HG03175 (cell line): ENCODE results near the gene SORCS1.

Experiments used
- ATAC-seq: cut with Tn5 transposase; IDR thresholded peaks from one replicate; pipeline ENCODE4 v1.9.1; 2021; ENCODE audit warnings: mild to moderate bottlenecking, moderate library complexity; ENCODE audit not compliant: unreplicated experiment

SORCS1 gene

DNA sequence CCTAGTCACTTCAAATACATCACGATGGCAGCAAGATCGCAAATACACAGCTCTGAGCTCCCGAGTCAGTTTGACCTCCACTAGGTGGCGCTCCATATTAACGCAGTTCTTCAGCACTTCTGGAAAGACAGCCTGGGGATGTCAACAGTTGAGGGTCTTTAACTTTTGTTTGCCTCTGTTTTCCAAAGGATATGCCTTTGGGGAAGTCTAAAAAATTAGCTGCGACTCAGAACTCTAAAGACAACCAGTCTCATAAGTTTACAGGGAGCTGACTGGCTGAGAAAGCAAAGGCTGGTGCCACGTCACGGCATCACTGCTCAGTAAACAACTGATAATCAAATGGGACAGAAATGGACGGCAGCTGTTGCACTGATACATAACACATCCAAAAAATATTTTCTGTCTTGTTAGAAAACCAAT lies 458.8 kb downstream of the SORCS1 start:
- ATAC-seq, result peak; percentile 80

DNA sequence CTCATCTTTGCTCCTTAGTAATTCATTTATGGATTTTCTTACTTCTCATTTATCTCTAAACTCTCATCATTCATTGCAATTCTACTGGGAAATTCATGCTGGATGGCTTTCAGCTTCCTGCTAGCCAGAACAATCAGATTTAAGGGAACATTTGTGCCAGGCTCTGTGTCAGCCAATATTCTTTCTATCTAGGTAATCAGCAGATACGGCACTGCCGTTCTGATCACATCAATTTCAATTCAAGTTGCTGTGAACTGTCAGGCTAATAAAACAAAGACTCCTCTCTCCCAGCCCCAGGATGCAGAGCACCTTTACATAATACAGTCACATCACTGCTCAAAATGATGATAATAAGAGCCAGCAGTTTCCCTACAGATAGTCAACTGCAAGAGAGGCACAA lies 468.3 kb downstream of the SORCS1 start:
- no peak for ATAC-seq

DNA sequence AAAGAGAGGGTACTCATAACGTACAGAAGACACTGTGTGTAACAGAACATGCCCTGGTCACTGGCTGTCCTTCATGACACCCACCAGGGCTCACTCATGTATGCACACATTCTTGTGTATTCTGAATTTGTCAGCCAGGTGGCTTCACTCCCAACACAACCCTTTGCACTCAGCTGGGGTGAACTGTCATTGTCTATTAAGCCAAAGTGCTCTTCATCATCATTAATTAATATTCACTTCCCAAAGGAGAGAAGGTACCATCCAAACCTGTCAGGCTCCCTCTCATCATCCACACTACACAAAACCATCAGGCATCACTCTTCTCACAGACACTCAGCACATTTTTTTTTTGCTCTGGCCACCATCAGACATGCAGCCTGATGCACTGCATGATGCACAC lies 469.8 kb downstream of the SORCS1 start:
- ATAC-seq, result no peak

DNA sequence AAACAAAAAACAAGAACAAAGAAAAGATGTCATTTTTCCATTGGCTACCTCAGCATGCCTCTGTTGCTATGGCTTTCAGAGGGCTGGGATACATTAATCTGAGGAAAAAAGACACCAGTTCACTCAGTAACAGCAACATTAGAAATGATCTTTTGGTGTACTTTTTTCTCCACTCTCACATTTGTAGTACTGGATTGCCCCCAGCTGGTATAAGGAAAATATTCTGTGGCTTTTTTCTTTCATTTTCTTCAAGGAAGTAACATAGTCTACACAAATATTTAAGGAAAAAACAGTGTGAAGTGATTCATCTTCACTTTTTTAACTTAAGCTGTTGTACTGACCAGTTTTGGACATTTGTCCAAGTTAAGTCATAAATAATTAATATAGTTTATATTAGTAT lies 482.3 kb downstream of the SORCS1 start:
- ATAC-seq, result no peak

- ATAC-seq, result no peak
Measured at GRCh38 chr10:106680061-106680460, 484.4 kb downstream of the SORCS1 start.

DNA sequence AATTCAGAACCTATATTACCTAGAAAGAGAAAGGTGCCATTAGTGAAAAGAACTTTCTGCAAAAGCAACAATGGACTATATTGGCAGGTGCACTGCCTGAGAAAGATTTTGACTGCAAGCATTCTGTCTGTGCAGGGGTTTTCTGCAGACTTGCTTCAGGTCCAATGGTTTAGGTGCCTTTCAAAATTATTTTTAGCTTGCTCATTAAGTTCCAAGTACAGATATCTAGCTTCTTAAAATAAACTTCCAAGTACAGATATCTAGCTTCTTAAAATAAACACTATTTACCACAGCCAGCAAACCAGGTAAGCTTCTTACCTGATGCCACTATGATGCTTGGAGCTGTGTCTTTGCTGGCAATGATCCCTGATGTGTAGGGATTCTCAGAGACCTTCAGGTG lies 485.2 kb downstream of the SORCS1 start:
- ATAC-seq, result no peak

- no peak for ATAC-seq
Measured at GRCh38 chr10:106672517-106673175, 491.9 kb downstream of the SORCS1 start.

DNA sequence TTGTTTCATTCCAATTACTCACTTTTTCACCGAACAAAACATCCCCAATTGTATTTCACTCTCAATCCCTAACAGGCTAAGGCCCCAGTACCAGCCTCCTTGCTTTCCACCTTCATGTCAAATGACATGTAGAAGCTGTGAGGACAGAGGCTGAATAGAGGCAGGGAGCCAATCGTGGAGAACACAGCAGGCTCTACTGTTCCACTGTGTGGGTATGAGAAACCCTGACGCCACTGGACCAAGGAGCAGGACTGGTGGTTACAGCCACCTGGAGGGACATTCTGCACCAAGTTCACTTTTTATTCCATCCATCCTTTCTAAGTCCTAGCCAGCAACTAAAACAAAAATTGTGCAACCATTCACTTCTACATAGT lies 502.8 kb downstream of the SORCS1 start:
- ATAC-seq, result no peak

GRCh38 chr10:106661133-106661766 lies 503.3 kb downstream of the SORCS1 start:
- ATAC-seq, result no peak

- no peak for ATAC-seq
Measured at GRCh38 chr10:106660550-106660949, 504.0 kb downstream of the SORCS1 start.

DNA sequence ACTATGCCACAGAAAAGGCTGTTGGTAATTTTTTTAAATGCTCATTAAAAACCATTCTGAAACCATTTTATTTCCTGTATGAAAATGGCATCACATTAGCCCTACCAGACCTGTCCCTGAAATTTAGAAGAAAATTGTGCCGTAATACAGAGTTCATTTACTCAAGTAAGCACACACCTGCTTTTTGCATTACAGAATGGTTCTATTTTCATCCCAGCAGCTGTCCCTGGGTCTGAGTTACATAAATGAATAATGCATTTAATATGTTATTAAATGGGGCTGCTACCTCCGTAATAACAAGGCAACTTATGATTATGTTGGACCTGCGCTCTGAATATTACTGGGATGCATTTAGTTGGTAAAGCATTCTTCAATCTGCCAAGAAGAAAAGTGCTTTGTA lies 508.9 kb downstream of the SORCS1 start:
- no peak for ATAC-seq

DNA sequence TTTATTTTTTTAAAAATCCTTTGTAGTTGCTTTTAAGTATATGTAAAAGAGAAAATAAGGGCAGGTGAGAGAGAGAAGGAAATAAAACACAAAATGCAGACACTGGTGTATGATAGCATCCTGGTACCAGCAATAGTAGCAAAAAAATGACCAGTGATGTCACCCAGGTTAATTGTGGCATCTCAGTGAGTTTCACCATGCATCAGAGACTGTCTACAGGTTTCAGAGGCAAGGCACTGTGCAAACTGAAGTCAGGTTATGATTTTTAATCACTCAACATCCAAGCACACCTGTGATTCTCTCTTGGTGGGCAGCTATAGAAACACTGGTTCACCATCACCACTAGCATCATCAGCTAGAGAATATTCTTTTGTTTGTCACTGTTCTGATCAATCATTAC lies 509.3 kb downstream of the SORCS1 start:
- no peak for ATAC-seq

GRCh38 chr10:106652279-106652678 lies 512.2 kb downstream of the SORCS1 start:
- ATAC-seq, result no peak

DNA sequence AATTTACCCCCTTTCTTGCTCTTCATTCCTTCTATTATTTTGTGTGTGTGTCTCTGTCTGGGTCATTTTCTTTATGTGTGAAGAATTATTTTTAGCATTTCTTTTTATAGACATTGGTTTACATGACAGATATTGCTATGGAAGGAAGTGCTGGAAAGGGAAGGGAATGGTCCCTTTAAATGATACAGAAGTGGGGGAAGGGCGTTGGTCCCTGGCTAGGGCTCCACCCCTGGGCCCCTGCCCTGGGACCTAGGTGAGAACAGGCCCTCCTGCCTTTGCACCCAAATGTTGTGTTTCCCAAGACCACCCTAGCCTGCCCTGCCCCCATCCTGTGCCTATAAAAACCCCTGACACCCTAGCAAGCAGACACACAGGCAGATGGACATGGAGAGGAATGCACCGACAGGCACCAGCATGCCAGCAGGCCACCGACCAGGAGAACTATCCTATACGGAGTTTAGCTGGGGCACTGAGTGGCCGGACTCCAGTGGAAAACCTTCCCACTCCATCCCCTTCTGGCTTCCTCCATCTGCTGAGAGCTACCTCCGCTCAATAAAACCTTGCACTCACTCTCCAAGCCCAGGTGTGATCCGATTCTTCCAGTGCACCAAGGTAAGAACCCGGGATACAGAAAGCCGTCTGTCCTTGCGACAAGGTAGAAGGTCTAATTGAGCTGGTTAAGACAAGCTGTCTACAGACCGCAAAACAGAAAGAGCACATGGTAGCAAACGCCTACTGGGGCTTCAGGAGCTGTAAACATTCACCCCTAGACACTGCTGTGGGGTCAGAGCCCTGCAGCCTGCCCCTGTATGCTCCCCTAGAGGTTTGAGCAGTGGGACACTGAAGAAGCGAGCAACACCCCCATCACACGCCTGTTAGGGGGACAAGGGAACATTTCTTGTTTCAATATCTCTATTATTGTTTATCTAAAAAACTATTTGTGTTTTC lies 515.7 kb downstream of the SORCS1 start:
- ATAC-seq, result no peak

GRCh38 chr10:106643473-106643872 lies 521.0 kb downstream of the SORCS1 start:
- no peak for ATAC-seq

GRCh38 chr10:106637873-106638272 lies 526.6 kb downstream of the SORCS1 start:
- ATAC-seq, result no peak

- no peak for ATAC-seq
Measured at GRCh38 chr10:106636766-106637491, 527.6 kb downstream of the SORCS1 start.

DNA sequence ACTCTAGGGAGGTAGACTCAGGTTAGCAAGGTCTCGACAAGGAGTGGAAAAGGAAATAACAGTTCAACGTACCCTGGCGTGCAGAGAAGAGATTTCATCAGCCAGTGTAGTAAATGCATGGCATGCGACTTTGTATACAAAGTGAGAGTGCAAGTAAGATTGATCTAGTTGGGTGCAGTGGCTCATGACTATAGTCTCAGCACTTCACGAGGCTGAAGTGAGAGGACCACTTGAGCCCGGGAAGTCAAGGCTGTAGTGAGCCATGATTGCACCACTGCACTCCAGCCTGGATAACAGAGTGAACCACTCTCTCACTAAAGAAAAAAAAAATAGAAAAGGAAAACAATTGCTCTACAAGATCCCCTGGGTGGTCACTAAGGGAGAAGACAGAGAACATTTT lies 528.6 kb downstream of the SORCS1 start:
- ATAC-seq, result no peak

DNA sequence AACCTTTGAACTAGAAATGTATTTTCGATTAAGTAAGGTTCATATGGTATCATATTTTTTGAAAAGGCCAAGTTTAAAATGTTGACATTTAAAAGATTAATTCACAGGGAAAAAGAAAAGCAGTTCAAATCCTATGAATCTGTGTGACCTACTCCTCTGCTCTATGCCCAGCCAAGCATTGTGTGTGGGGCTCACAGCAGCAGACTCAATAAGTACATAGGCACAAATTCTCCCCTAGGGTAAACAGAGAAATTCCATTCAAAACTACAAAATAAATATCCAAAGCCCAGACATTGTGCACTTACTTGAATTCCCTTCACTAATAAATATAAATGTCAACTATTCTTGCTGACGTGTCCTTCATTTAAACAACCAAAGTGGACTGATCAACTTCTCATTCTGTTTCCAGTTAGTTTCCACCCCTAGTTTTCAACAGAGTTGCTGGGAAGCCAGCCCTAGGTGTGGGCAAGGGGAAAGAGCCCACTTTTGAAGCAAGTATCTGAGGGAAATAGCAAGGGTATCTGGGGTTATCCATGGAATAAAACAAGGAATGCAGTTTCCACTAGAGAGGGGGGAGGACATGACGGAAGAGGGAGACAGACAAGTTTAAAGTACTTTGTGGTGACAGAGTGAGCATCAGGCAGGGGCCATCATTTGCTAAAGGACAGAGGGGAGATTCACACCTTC lies 533.3 kb downstream of the SORCS1 start:
- ATAC-seq, result no peak

GRCh38 chr10:106626371-106626770 lies 538.1 kb downstream of the SORCS1 start:
- ATAC-seq, result no peak

DNA sequence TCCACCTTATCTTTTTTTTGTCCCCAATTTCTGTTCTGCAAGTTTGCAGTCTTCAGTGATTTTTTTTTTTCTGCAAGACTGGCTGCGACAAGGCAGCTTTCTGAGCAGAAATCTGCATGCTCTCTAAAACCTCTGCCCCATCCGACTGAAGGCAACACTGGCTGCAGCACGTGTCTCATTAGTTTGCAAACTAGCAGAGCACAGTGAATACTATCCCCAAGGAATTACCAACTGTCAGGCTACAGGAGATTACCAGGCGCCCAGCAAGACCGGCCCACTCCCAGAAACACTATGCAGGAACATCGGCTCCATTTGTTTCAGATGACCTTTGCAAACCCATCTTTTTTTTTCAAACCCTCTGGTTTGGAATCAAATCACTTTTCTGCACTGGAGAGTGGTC lies 538.8 kb downstream of the SORCS1 start:
- ATAC-seq, result no peak
